IMR-90 (cell line): ENCODE data around the gene MAT1A.

Source experiments
- BHLHE40 ChIP-seq: fragments of 150-350 bp; IDR thresholded peaks from 2 replicates; pipeline ENCODE4 v1.6.1; 2016; ENCODE audit warnings: mild to moderate bottlenecking, low read depth, low read length
- CEBPB ChIP-seq: IDR thresholded peaks from 2 replicates; pipeline ENCODE4 v1.6.1; 2012; ENCODE audit warnings: low read depth, low read length, improper control_type of control experiment
- CHD1 ChIP-seq: IDR thresholded peaks from 2 replicates; pipeline ENCODE4 v1.6.1; 2012; ENCODE audit warnings: low read depth, low read length, improper control_type of control experiment
- NFE2L2 ChIP-seq: fragments of 150-350 bp; IDR thresholded peaks from 2 replicates; pipeline ENCODE4 v1.6.1; 2016; ENCODE audit warnings: low read depth, mild to moderate bottlenecking, low read length
- POLR2A ChIP-seq: IDR thresholded peaks from 2 replicates; pipeline ENCODE4 v1.6.1; 2012; ENCODE audit warnings: mild to moderate bottlenecking, low read depth, low read length
- SMC3 ChIP-seq: fragments of 150-350 bp; IDR thresholded peaks from 2 replicates; pipeline ENCODE4 v1.6.1; 2016; ENCODE audit warnings: low read depth, mild to moderate bottlenecking, antibody characterized with exemption, low read length, moderate library complexity
- TF ChIP-seq, protein P1 (sequence below): conservative IDR thresholded peaks from 2 replicates; pipeline ENCODE4 v1.5.1; 2012; ENCODE audit warnings: mild to moderate bottlenecking, low read depth, low read length, improper control_type of control experiment

DNA sequence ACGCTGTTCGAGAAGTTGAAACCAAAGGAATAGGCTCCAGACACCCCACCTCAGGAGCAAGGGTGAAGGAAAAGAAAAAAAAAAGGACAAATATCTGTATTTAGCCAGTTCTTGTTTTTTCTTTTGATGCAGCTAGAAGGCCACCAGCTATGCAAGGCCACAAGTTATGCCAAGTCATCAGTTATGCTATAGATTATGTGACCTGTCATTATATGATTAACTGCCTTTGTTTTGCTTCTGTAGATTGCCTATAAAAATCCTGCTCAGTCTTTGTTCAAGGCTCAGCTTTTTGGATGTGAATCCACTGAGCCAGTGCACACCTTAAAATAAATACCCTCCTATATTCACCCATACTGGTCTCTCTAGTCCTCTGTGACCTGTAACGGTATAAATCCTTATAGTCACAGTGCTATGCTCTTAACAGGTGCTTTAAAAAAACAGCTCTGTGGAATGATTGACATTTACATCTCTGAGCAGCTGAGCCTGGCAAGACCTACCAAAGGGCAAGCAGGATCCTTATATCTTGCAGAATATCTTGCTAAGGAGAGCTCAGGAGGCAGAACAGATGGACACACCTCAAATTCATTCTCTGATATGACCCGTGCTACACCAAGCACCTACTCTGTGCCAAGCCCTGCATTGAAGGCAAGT lies 20.4 kb downstream of the MAT1A start:
- TF ChIP-seq, protein P1, sequence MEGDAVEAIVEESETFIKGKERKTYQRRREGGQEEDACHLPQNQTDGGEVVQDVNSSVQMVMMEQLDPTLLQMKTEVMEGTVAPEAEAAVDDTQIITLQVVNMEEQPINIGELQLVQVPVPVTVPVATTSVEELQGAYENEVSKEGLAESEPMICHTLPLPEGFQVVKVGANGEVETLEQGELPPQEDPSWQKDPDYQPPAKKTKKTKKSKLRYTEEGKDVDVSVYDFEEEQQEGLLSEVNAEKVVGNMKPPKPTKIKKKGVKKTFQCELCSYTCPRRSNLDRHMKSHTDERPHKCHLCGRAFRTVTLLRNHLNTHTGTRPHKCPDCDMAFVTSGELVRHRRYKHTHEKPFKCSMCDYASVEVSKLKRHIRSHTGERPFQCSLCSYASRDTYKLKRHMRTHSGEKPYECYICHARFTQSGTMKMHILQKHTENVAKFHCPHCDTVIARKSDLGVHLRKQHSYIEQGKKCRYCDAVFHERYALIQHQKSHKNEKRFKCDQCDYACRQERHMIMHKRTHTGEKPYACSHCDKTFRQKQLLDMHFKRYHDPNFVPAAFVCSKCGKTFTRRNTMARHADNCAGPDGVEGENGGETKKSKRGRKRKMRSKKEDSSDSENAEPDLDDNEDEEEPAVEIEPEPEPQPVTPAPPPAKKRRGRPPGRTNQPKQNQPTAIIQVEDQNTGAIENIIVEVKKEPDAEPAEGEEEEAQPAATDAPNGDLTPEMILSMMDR, result no peak
- TF ChIP-seq BHLHE40 (no peak), NFE2L2 (no peak), CHD1 (no peak), SMC3 (no peak), POLR2A (no peak), CEBPB (no peak)
